ENCODE data around the gene CST9. TPM values are rescaled to one million over a fixed set of nuclear protein-coding genes. Genes with fewer than 3 reads are reported as not detected.

The CST9 gene
- total and polyA plus RNA-seq, 2 of the 13 experiments (the other 11 are each of a cell fraction or from before 2014, with no cell fraction given) = 0.07 TPM; not detected in 1

DNA sequence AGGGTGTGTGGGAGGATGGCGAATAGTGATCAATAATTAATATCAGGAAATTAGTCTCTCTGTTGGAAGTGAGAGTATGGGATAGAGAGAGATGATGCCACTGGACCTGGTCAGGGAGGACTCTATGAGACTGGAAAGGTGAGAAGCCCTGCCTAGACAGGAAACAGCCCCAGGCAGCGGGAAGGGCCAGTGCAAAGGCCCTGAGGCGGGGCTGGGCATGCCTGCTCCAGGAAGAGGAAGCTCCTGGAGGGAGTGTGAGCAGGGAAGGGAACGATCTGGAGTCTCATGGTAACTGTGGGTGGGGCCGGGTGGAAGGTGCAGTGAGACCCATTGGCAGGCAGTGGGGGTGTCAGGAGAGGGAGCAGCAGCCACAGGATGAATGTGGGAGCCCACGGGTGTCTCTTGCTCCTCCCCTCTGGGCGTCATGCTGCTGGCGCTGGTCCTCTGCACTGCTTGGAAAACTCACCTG is 33.8 kb upstream of the CST9 start (continued):
- TF ChIP-seq ZZZ3 (CRISPR knock-in tag; IDR thresholded peaks at IDR 0.05; ENCODE audit: borderline replicate concordance) (0 out of 2 replicates have a peak, but pooled peaks have one; percentile 23), NFIC (IDR thresholded peaks at IDR 0.05; ENCODE audit: low read length) (no peak), JUNB (CRISPR knock-in tag; IDR thresholded peaks at IDR 0.05; ENCODE audit: borderline replicate concordance) (no peak), PHF8 (CRISPR knock-in tag; IDR thresholded peaks at IDR 0.05) (no peak), FIP1L1 (IDR thresholded peaks at IDR 0.05; ENCODE audit: borderline replicate concordance, insufficient read depth, low read depth, low read length) (no peak), ZBTB20 (CRISPR knock-in tag; IDR thresholded peaks at IDR 0.05; ENCODE audit: borderline replicate concordance, low read depth) (peak; percentile 66; the same call in 1 of the 2 replicates), KAT8 (CRISPR knock-in tag; IDR thresholded peaks at IDR 0.05) (0 out of 2 replicates have a peak, but pooled peaks have one; percentile 10), ZSCAN22 (CRISPR knock-in tag; IDR thresholded peaks at IDR 0.05) (no peak), ELF3 (CRISPR knock-in tag; IDR thresholded peaks at IDR 0.05) (peak; percentile 84), ZNF713 (CRISPR knock-in tag; IDR thresholded peaks at IDR 0.05) (0 out of 2 replicates have a peak, but pooled peaks have one; percentile 47), ELF4 (CRISPR knock-in tag; IDR thresholded peaks at IDR 0.05; ENCODE audit: borderline replicate concordance) (no peak), FOXC1 (CRISPR knock-in tag; IDR thresholded peaks at IDR 0.05; ENCODE audit: borderline replicate concordance) (peak; percentile 40; the same call in 1 of the 2 replicates), SOX5 (CRISPR knock-in tag; IDR thresholded peaks at IDR 0.05; ENCODE audit: borderline replicate concordance) (no peak), MYC (CRISPR knock-in tag; IDR thresholded peaks at IDR 0.05; ENCODE audit: borderline replicate concordance) (peak; percentile 54), SIN3B (IDR thresholded peaks at IDR 0.05; ENCODE audit: low read length) (no peak), SRY (CRISPR knock-in tag; IDR thresholded peaks at IDR 0.05) (peak; percentile 36; the same call in 1 of the 2 replicates), KMT2A (CRISPR knock-in tag; IDR thresholded peaks at IDR 0.05) (no peak; the same call in 1 of the 2 replicates), ZEB1 (IDR thresholded peaks at IDR 0.05; ENCODE audit: insufficient replicate concordance, low read depth) (peak; percentile 36), RFXAP (CRISPR knock-in tag; IDR thresholded peaks at IDR 0.05; ENCODE audit: borderline replicate concordance) (0 out of 2 replicates have a peak, but pooled peaks have one; percentile 31), ZNF138 (CRISPR knock-in tag; IDR thresholded peaks at IDR 0.05; ENCODE audit: low read depth) (no peak), FOSL2 (CRISPR knock-in tag; IDR thresholded peaks at IDR 0.05) (no peak), MEIS2 (CRISPR knock-in tag; IDR thresholded peaks at IDR 0.05) (peak; percentile 24; the same call in 1 of the 2 replicates), NR3C1 (CRISPR knock-in tag; IDR thresholded peaks at IDR 0.05) (no peak), RXRB (CRISPR knock-in tag; IDR thresholded peaks at IDR 0.05; ENCODE audit: borderline replicate concordance) (no peak)
- TF ChIP-seq, protein P1, sequence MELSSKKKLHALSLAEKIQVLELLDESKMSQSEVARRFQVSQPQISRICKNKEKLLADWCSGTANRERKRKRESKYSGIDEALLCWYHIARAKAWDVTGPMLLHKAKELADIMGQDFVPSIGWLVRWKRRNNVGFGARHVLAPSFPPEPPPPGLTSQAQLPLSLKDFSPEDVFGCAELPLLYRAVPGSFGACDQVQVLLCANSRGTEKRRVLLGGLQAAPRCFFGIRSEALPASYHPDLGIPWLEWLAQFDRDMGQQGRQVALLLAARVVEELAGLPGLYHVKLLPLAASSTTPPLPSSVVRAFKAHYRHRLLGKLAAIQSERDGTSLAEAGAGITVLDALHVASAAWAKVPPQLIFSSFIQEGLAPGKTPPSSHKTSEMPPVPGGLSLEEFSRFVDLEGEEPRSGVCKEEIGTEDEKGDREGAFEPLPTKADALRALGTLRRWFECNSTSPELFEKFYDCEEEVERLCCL (CRISPR knock-in tag; IDR thresholded peaks at IDR 0.05; ENCODE audit: borderline replicate concordance) = no peak
- TF ChIP-seq, protein P2, sequence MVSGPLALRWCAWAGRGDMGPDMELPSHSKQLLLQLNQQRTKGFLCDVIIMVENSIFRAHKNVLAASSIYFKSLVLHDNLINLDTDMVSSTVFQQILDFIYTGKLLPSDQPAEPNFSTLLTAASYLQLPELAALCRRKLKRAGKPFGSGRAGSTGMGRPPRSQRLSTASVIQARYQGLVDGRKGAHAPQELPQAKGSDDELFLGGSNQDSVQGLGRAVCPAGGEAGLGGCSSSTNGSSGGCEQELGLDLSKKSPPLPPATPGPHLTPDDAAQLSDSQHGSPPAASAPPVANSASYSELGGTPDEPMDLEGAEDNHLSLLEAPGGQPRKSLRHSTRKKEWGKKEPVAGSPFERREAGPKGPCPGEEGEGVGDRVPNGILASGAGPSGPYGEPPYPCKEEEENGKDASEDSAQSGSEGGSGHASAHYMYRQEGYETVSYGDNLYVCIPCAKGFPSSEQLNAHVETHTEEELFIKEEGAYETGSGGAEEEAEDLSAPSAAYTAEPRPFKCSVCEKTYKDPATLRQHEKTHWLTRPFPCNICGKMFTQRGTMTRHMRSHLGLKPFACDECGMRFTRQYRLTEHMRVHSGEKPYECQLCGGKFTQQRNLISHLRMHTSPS (CRISPR knock-in tag; IDR thresholded peaks at IDR 0.05; ENCODE audit: low read depth) = no peak
- TF ChIP-seq, protein P3, sequence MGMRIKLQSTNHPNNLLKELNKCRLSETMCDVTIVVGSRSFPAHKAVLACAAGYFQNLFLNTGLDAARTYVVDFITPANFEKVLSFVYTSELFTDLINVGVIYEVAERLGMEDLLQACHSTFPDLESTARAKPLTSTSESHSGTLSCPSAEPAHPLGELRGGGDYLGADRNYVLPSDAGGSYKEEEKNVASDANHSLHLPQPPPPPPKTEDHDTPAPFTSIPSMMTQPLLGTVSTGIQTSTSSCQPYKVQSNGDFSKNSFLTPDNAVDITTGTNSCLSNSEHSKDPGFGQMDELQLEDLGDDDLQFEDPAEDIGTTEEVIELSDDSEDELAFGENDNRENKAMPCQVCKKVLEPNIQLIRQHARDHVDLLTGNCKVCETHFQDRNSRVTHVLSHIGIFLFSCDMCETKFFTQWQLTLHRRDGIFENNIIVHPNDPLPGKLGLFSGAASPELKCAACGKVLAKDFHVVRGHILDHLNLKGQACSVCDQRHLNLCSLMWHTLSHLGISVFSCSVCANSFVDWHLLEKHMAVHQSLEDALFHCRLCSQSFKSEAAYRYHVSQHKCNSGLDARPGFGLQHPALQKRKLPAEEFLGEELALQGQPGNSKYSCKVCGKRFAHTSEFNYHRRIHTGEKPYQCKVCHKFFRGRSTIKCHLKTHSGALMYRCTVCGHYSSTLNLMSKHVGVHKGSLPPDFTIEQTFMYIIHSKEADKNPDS (CRISPR knock-in tag; IDR thresholded peaks at IDR 0.05) = 0 out of 2 replicates have a peak, but pooled peaks have one; percentile 38

All from HepG2 (cell line).